K562 (cell line): ENCODE results near the gene C11orf91. TPM values are rescaled to one million over a fixed set of nuclear protein-coding genes. Genes with fewer than 3 reads are reported as not detected.

Experiments
- BHLHE40 ChIP-seq: IDR thresholded peaks from 2 replicates; pipeline ENCODE4 v1.6.1; 2011; ENCODE audit warnings: low read length, improper control_type of control experiment
- CAMTA2 ChIP-seq: fragments of 250-450 bp; sonication (Bioruptor Pico); conservative IDR thresholded peaks from 2 replicates; pipeline ENCODE4 v1.5.1; 2022
- FOXJ2 ChIP-seq: fragments of 200-800 bp; sonication (Bioruptor generic); IDR thresholded peaks from 2 replicates; pipeline ENCODE4 v1.6.1; 2016; ENCODE audit warnings: missing genetic modification characterization, missing compliant biosample characterization
- GTF2F1 ChIP-seq: IDR thresholded peaks from 2 replicates; pipeline ENCODE4 v1.6.1; 2011; ENCODE audit warnings: low read depth, low read length, improper control_type of control experiment
- KLF6 ChIP-seq: fragments of 250-450 bp; sonication (Bioruptor Pico); IDR thresholded peaks from 2 replicates; pipeline ENCODE4 v1.4.0; 2020; ENCODE audit warnings: mild to moderate bottlenecking, moderate library complexity, borderline replicate concordance
- MTA3 ChIP-seq: fragments of 450-650 bp; formaldehyde crosslinking; IDR thresholded peaks from 2 replicates; pipeline ENCODE4 v1.6.1; 2017; ENCODE audit warnings: mild to moderate bottlenecking, borderline replicate concordance
- SAFB2 ChIP-seq: fragments of 200-400 bp; formaldehyde crosslinking; IDR thresholded peaks from 2 replicates; pipeline ENCODE4 v1.6.1; 2018; ENCODE audit warnings: borderline replicate concordance, low read length, low read depth, moderate library complexity; ENCODE audit not compliant: severe bottlenecking
- SMARCA4 ChIP-seq: fragments of 450-650 bp; IDR thresholded peaks from 2 replicates; pipeline ENCODE4 v1.6.1; 2016
- TAF1 ChIP-seq: IDR thresholded peaks from 2 replicates; pipeline ENCODE4 v1.6.1; 2011; ENCODE audit warnings: mild to moderate bottlenecking, low read length, moderate library complexity; ENCODE audit not compliant: insufficient read depth, control insufficient read depth, severe bottlenecking; ENCODE audit errors: extremely low read depth
- THRAP3 ChIP-seq: fragments of 450-650 bp; IDR thresholded peaks from 2 replicates; pipeline ENCODE4 v1.6.1; 2016; ENCODE audit warnings: mild to moderate bottlenecking, inconsistent platforms, borderline replicate concordance
- TSC22D4 ChIP-seq: fragments of 450-650 bp; IDR thresholded peaks from 2 replicates; pipeline ENCODE4 v1.6.1; 2016; ENCODE audit warnings: missing genetic modification characterization, missing biosample characterization, control low read depth
- ZNF140 ChIP-seq: fragments of 250-450 bp; sonication (Bioruptor Pico); IDR thresholded peaks from 2 replicates; pipeline ENCODE4 v1.8.0; 2021; ENCODE audit warnings: moderate library complexity, mild to moderate bottlenecking, inconsistent platforms
- ZNF3 ChIP-seq: fragments of 250-450 bp; sonication (Bioruptor Pico); IDR thresholded peaks from 2 replicates; pipeline ENCODE4 v1.5.0; 2021; ENCODE audit warnings: mild to moderate bottlenecking, moderate library complexity
- ZNF507 ChIP-seq: conservative IDR thresholded peaks from 2 replicates; pipeline ENCODE4 v1.6.1; 2017; ENCODE audit warnings: missing genetic modification characterization, missing compliant biosample characterization
- ZNF830 ChIP-seq: fragments of 250-450 bp; sonication (Bioruptor Pico); IDR thresholded peaks from 2 replicates; pipeline ENCODE4 v1.5.0; 2021; ENCODE audit warnings: mild to moderate bottlenecking
- polyA plus RNA-seq, 8 experiments: library from polyadenylated mRNA; depleted of rRNA in 4 of 8; stranded (reverse) in 5 of 8; unstranded in 3 of 8; fragments of >200 nt; fragmentation: Nextera tagmentation in 2 of 8; fragmentation: Illumina TruSeq in 1 of 8; extraction: Ambion mirVana in 2 of 8; extraction: Trizol in 1 of 8; gene quantifications; 2 replicates each; pipeline versions ENCODE4 v1.2.1 to v1.2.3, GENCODE V29; 2011 to 2014; ENCODE audit warnings: inconsistent platforms in 1 of 8, missing spikeins in 1 of 8
- total RNA-seq, 7 experiments: library from RNA; depleted of rRNA in 6 of 7; stranded (reverse); fragments of >200 nt in 6 of 7; fragmentation: Illumina TruSeq in 2 of 7; extraction: Trizol in 2 of 7; gene quantifications; 2 replicates each; pipeline versions ENCODE4 v1.2.1 to v1.2.3, GENCODE V29; 2011 to 2021; ENCODE audit warnings: low replicate concordance in 1 of 7
- TF ChIP-seq, protein P1 (sequence below): sonication (generic); formaldehyde crosslinking; IDR thresholded peaks from 2 replicates; pipeline ENCODE4 v1.8.0; 2022; ENCODE audit warnings: mild to moderate bottlenecking, missing genetic modification reagents, borderline replicate concordance
- TF ChIP-seq, protein P2 (sequence below): fragments of 450-650 bp; IDR thresholded peaks from 2 replicates; pipeline ENCODE4 v1.6.1; 2016
- TF ChIP-seq, protein P3 (sequence below): sonication (generic); formaldehyde crosslinking; IDR thresholded peaks from 2 replicates; pipeline ENCODE4 v1.8.0; 2022; ENCODE audit warnings: mild to moderate bottlenecking, missing genetic modification reagents

Gene C11orf91
- total and polyA plus RNA-seq, 9 of the 15 experiments (the other 6 are each of a cell fraction or from before 2014, with no cell fraction given): not detected

DNA sequence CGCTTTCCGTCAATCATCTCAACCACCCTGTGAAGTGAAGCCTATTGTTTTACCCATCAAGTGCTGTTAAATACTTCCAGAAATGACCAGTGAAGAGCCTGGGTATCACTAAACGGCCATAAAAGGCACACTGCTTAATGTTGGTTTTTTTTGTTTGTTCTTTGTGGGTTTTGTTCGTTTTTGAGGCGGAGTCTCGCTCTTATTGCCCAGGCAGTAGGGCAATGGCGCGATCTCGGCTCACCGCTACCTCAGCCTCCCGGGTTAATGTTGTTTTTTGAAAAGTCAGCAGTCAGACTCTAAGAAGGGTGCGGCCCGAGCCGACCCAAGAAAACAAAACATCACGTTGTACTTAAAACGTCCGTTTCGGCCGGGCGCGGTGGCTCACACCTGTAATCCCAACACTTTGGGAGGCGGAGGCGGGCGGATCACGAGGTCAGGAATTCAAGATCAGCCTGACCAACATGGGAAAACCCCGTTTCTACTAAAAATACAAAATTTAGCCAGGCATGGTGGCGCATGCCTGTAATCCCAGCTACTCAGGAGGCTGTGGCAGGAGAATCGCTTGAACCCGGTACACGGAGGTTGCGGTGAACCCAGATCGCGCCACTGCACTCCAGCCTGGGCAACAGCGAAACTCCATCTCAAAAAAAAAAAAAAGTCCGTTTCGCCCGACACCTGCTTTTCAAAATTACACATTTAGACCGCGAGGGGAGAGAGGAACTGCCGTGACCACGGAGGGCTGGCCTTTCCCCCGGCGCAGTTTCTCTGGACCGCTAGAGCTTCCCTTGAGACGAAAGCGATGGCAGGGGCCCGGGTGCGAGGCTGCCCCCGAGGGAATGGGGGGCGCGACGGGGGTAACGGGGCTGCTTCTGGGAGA lies 34.9 kb upstream of the C11orf91 start (continued):
- no peak for TF ChIP-seq KLF6 (CRISPR knock-in tag)
- no peak for TF ChIP-seq SMARCA4
- no peak for TF ChIP-seq TSC22D4
- TF ChIP-seq MTA3: no peak
- TF ChIP-seq, protein P1, sequence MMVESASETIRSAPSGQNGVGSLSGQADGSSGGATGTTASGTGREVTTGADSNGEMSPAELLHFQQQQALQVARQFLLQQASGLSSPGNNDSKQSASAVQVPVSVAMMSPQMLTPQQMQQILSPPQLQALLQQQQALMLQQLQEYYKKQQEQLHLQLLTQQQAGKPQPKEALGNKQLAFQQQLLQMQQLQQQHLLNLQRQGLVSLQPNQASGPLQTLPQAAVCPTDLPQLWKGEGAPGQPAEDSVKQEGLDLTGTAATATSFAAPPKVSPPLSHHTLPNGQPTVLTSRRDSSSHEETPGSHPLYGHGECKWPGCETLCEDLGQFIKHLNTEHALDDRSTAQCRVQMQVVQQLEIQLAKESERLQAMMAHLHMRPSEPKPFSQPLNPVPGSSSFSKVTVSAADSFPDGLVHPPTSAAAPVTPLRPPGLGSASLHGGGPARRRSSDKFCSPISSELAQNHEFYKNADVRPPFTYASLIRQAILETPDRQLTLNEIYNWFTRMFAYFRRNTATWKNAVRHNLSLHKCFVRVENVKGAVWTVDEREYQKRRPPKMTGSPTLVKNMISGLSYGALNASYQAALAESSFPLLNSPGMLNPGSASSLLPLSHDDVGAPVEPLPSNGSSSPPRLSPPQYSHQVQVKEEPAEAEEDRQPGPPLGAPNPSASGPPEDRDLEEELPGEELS (CRISPR knock-in tag): no peak
- no peak for TF ChIP-seq THRAP3
- TF ChIP-seq, protein P2, sequence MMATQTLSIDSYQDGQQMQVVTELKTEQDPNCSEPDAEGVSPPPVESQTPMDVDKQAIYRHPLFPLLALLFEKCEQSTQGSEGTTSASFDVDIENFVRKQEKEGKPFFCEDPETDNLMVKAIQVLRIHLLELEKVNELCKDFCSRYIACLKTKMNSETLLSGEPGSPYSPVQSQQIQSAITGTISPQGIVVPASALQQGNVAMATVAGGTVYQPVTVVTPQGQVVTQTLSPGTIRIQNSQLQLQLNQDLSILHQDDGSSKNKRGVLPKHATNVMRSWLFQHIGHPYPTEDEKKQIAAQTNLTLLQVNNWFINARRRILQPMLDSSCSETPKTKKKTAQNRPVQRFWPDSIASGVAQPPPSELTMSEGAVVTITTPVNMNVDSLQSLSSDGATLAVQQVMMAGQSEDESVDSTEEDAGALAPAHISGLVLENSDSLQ: peak; percentile 90
- no peak for TF ChIP-seq SAFB2
- TF ChIP-seq TAF1: no peak
- TF ChIP-seq FOXJ2 (tag): no peak
- TF ChIP-seq ZNF830 (CRISPR knock-in tag): no peak
- TF ChIP-seq BHLHE40: no peak
- no peak for TF ChIP-seq ZNF3 (CRISPR knock-in tag)
- no peak for TF ChIP-seq ZNF140 (CRISPR knock-in tag)
- TF ChIP-seq GTF2F1: no peak
- TF ChIP-seq ZNF507 (tag): no peak
- no peak for TF ChIP-seq CAMTA2 (CRISPR knock-in tag)
- TF ChIP-seq, protein P3, sequence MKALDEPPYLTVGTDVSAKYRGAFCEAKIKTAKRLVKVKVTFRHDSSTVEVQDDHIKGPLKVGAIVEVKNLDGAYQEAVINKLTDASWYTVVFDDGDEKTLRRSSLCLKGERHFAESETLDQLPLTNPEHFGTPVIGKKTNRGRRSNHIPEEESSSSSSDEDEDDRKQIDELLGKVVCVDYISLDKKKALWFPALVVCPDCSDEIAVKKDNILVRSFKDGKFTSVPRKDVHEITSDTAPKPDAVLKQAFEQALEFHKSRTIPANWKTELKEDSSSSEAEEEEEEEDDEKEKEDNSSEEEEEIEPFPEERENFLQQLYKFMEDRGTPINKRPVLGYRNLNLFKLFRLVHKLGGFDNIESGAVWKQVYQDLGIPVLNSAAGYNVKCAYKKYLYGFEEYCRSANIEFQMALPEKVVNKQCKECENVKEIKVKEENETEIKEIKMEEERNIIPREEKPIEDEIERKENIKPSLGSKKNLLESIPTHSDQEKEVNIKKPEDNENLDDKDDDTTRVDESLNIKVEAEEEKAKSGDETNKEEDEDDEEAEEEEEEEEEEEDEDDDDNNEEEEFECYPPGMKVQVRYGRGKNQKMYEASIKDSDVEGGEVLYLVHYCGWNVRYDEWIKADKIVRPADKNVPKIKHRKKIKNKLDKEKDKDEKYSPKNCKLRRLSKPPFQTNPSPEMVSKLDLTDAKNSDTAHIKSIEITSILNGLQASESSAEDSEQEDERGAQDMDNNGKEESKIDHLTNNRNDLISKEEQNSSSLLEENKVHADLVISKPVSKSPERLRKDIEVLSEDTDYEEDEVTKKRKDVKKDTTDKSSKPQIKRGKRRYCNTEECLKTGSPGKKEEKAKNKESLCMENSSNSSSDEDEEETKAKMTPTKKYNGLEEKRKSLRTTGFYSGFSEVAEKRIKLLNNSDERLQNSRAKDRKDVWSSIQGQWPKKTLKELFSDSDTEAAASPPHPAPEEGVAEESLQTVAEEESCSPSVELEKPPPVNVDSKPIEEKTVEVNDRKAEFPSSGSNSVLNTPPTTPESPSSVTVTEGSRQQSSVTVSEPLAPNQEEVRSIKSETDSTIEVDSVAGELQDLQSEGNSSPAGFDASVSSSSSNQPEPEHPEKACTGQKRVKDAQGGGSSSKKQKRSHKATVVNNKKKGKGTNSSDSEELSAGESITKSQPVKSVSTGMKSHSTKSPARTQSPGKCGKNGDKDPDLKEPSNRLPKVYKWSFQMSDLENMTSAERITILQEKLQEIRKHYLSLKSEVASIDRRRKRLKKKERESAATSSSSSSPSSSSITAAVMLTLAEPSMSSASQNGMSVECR (CRISPR knock-in tag): 0 out of 2 replicates have a peak, but pooled peaks have one; percentile 19
